Natural killer cell (primary cell): ENCODE results near the gene WDR59. TPM values are rescaled to one million over a fixed set of nuclear protein-coding genes. Genes with fewer than 3 reads are reported as not detected.
A peak's percentile ranks its signal among the peaks of the same experiment; 100 is the strongest.

Source experiments
- ATAC-seq, 3 donors: fragments of 150-1000 bp in 2 of 3; fragments of 200-7000 bp in 1 of 3; cut with Tn5 transposase; 1 replicate in 1 of 3; 2 replicates in 2 of 3; pipeline ENCODE4 v1.10.0; 2021; ENCODE audit warnings: mild to moderate bottlenecking in 2 of 3, moderate library complexity in 2 of 3
- DNase-seq, 2 donors: peaks; one replicate each; pipeline versions ENCODE4 v3.0.0 to v3.0.0-alpha.2; 2013 to 2021; ENCODE audit warnings: mixed read lengths in 1 of 2
- H3K27ac ChIP-seq: one replicate; pipeline ENCODE4 v1.5.1; 2013; ENCODE audit warnings: mild to moderate bottlenecking, low read length
- H3K27me3 ChIP-seq: one replicate; pipeline ENCODE4 v1.6.1; 2013; ENCODE audit warnings: low read length; ENCODE audit not compliant: control insufficient read depth, insufficient read depth
- H3K36me3 ChIP-seq: one replicate; pipeline ENCODE4 v1.6.1; 2013; ENCODE audit warnings: low read length; ENCODE audit not compliant: control insufficient read depth, insufficient read depth
- H3K4me1 ChIP-seq: one replicate; pipeline ENCODE4 v1.6.1; 2013; ENCODE audit warnings: low read length; ENCODE audit not compliant: control insufficient read depth, insufficient read depth
- H3K4me3 ChIP-seq: one replicate; pipeline ENCODE4 v1.5.1; 2013; ENCODE audit warnings: low read length
- H3K9me3 ChIP-seq: one replicate; pipeline ENCODE4 v1.6.1; 2013; ENCODE audit warnings: low read length; ENCODE audit not compliant: control insufficient read depth, insufficient read depth
- H3K27ac Mint-ChIP-seq, 2 donors: one replicate each; pipeline ENCODE4 v1.8.0; 2022; ENCODE audit warnings: mild to moderate bottlenecking in 2 of 2, mixed read lengths in 2 of 2, moderate library complexity in 1 of 2
- H3K27me3 Mint-ChIP-seq, 2 donors: one replicate each; pipeline ENCODE4 v1.8.0; 2022; ENCODE audit warnings: low read depth in 2 of 2, mixed read lengths in 2 of 2
- H3K36me3 Mint-ChIP-seq: one replicate; pipeline ENCODE4 v1.8.0; 2022; ENCODE audit warnings: mixed read lengths
- H3K4me1 Mint-ChIP-seq, 2 donors: one replicate each; pipeline ENCODE4 v1.8.0; 2022; ENCODE audit warnings: mixed read lengths in 2 of 2
- H3K4me3 Mint-ChIP-seq: one replicate; pipeline ENCODE4 v1.8.0; 2022; ENCODE audit warnings: mild to moderate bottlenecking, moderate library complexity, mixed read lengths
- H3K9me3 Mint-ChIP-seq, 2 donors: one replicate each; pipeline ENCODE4 v1.8.0; 2022; ENCODE audit warnings: mixed read lengths in 2 of 2
- CTCF ChIP-seq: fragments of 200-600 bp; IDR thresholded peaks from one replicate; pipeline ENCODE4 v1.8.0; 2022; ENCODE audit warnings: antibody characterized with exemption
- WGBS: methylation state at CpG from one replicate; pipeline ENCODE4 v1.1.7; 2013; ENCODE audit warnings: missing lambda C conversion rate; ENCODE audit not compliant: insufficient coverage; 5-methylcytosine and 5-hydroxymethylcytosine counted together
- intact Hi-C: fragments of 100-400 bp; cut with micrococcal nuclease; formaldehyde crosslinking; loops from one replicate; pipeline ENCODE4 v1.14.2; 2022
- total RNA-seq, 4 donors: library from RNA; stranded (reverse); fragments of 120-200 nt in 1 of 4; gene quantifications; one replicate each; pipeline versions ENCODE4 v1.2.3 to v1.2.4, GENCODE V29; 2013 to 2022

Gene WDR59
- total RNA-seq, 3 donors from 2014 or later (not counting 1 experiment from before 2014, with no cell fraction given), result 60.5 to 83.7 (median 73.2) TPM

- 59% methylated on average over 9 of the region's 9 CpGs for WGBS
- peaks cover 18 to 19% of the 10 kb centered on the region in 2 donors for H3K4me1 Mint-ChIP-seq
- H3K27me3 Mint-ChIP-seq, result peaks cover 33 to 37% of the 10 kb centered on the region in 2 donors
Measured at GRCh38 chr16:75002474-75002873, 17.6 kb upstream of the WDR59 start.

GRCh38 chr16:75000481-75001081 lies 15.7 kb upstream of the WDR59 start:
- Mint-ChIP-seq H3K9me3 (no peaks in the 10 kb centered on the region), H3K4me3 (peak overlapping the region; percentile 85), H3K36me3 (no peaks in the 10 kb centered on the region), H3K27me3 (peaks cover 33 to 37% of the 10 kb centered on the region in 2 donors), H3K27ac (no peak overlapping the region), H3K4me1 (peaks cover 18 to 19% of the 10 kb centered on the region in 2 donors)
- ATAC-seq (no peak), DNase-seq (peak in 1 of 2 donors; percentile 17)
- intact Hi-C loops, result loop anchor here (5.0 kb wide), 1 partner anchor 67 kb away; no protein-coding TSS in a partner anchor
- Histone ChIP-seq H3K4me1 (peaks cover 19% of the 10 kb centered on the region), H3K9me3 (no peaks in the 10 kb centered on the region), H3K27me3 (peaks cover 7% of the 10 kb centered on the region), H3K36me3 (no peaks in the 10 kb centered on the region), H3K4me3 (peak overlapping the region; percentile 36), H3K27ac (no peak overlapping the region)
- no peak for TF ChIP-seq CTCF
- 26% methylated on average over 15 of the region's 15 CpGs for WGBS

More at GRCh38 chr16:75002474-75002873, 17.6 kb upstream of the WDR59 start:
- TF ChIP-seq CTCF, result no peak
- no peaks in the 10 kb centered on the region for H3K9me3 ChIP-seq
- intact Hi-C loops, result loop anchor here (5.0 kb wide), 1 partner anchor 65 kb away; no protein-coding TSS in a partner anchor
- no peak overlapping the region for H3K4me3 ChIP-seq
- H3K9me3 Mint-ChIP-seq, result no peaks in the 10 kb centered on the region
- peaks cover 7% of the 10 kb centered on the region for H3K27me3 ChIP-seq
- H3K27ac ChIP-seq, result no peak overlapping the region
- peaks cover 19% of the 10 kb centered on the region for H3K4me1 ChIP-seq
- H3K27ac Mint-ChIP-seq, result no peak overlapping the region
- H3K36me3 Mint-ChIP-seq, result no peaks in the 10 kb centered on the region
- DNase-seq (no peak), ATAC-seq (no peak)
- no peaks in the 10 kb centered on the region for H3K36me3 ChIP-seq
- no peak overlapping the region for H3K4me3 Mint-ChIP-seq

GRCh38 chr16:74999609-75000480 lies 14.9 kb upstream of the WDR59 start:
- Histone ChIP-seq H3K27ac (no peak overlapping the region), H3K27me3 (peaks cover 7% of the 10 kb centered on the region), H3K9me3 (no peaks in the 10 kb centered on the region), H3K36me3 (no peaks in the 10 kb centered on the region), H3K4me1 (peaks cover 19% of the 10 kb centered on the region), H3K4me3 (peak overlapping the region; percentile 53)
- H3K27me3 Mint-ChIP-seq, result peaks cover 33 to 37% of the 10 kb centered on the region in 2 donors
- ATAC-seq, result no peak
- peaks cover 18 to 19% of the 10 kb centered on the region in 2 donors for H3K4me1 Mint-ChIP-seq
- DNase-seq, result peak; percentile 29 to 79
- intact Hi-C loops, result loop anchor here (5.0 kb wide), 1 partner anchor 67 kb away; no protein-coding TSS in a partner anchor
- 2% methylated on average over 71 of the region's 71 CpGs for WGBS
- TF ChIP-seq CTCF, result no peak
- peak overlapping the region; percentile 85 for H3K4me3 Mint-ChIP-seq
- no peaks in the 10 kb centered on the region for H3K36me3 Mint-ChIP-seq
- no peaks in the 10 kb centered on the region for H3K9me3 Mint-ChIP-seq
- peak overlapping the region in 1 of 2 donors; percentile 70 for H3K27ac Mint-ChIP-seq
